ENCODE data around the gene TMEM119.
"Not testable (repeated sequence)": the region's sequence is repeated elsewhere in the genome, so short reads cannot be mapped to it uniquely, and the experiment has no call there.

TMEM119 gene

GRCh38 chr12:108577458-108577857 is 20.4 kb downstream of the TMEM119 start:
- Histone ChIP-seq H3K27me3 (no peaks in the 10 kb centered on the region), H3K36me3 (no peaks in the 10 kb centered on the region), H3K4me3 (ENCODE audit: low read depth, low read length) (no peak overlapping the region), H3K4me1 (no peaks in the 10 kb centered on the region), H3K9me3 (no peaks in the 10 kb centered on the region)
- no peak for TF ChIP-seq CTCF (IDR thresholded peaks at IDR 0.05; ENCODE audit: low read depth, low read length)
- DNase-seq: no peak

GRCh38 chr12:108576660-108577234 is 21.1 kb downstream of the TMEM119 start:
- DNase-seq: no peak
- Histone ChIP-seq H3K27me3 (no peaks in the 10 kb centered on the region), H3K36me3 (no peaks in the 10 kb centered on the region), H3K4me1 (no peaks in the 10 kb centered on the region), H3K4me3 (ENCODE audit: low read depth, low read length) (no peak overlapping the region), H3K9me3 (no peaks in the 10 kb centered on the region)
- no peak for TF ChIP-seq CTCF (IDR thresholded peaks at IDR 0.05; ENCODE audit: low read depth, low read length)

- Histone ChIP-seq H3K4me1 (no peaks in the 10 kb centered on the region), H3K27me3 (no peaks in the 10 kb centered on the region), H3K9me3 (no peaks in the 10 kb centered on the region), H3K36me3 (no peaks in the 10 kb centered on the region), H3K4me3 (ENCODE audit: low read depth, low read length) (no peak overlapping the region)
- no peak for TF ChIP-seq CTCF (IDR thresholded peaks at IDR 0.05; ENCODE audit: low read depth, low read length)
- DNase-seq: no peak
Measured at GRCh38 chr12:108575199-108575912, 22.5 kb downstream of the TMEM119 start.

GRCh38 chr12:108574276-108574675 is 23.6 kb downstream of the TMEM119 start:
- not testable (repeated sequence) for DNase-seq; H3K36me3 ChIP-seq; H3K27me3 ChIP-seq; H3K9me3 ChIP-seq; H3K4me3 ChIP-seq (ENCODE audit: low read depth, low read length); H3K4me1 ChIP-seq

GRCh38 chr12:108573317-108573716 is 24.6 kb downstream of the TMEM119 start:
- TF ChIP-seq CTCF (IDR thresholded peaks at IDR 0.05; ENCODE audit: low read depth, low read length): no peak
- DNase-seq: no peak
- Histone ChIP-seq H3K4me1 (no peaks in the 10 kb centered on the region), H3K36me3 (peaks cover 14% of the 10 kb centered on the region), H3K4me3 (ENCODE audit: low read depth, low read length) (no peak overlapping the region), H3K9me3 (no peaks in the 10 kb centered on the region), H3K27me3 (no peaks in the 10 kb centered on the region)

GRCh38 chr12:108572166-108572790 is 25.6 kb downstream of the TMEM119 start:
- Histone ChIP-seq H3K4me3 (ENCODE audit: low read depth, low read length) (no peak overlapping the region), H3K36me3 (peaks cover 24% of the 10 kb centered on the region), H3K27me3 (no peaks in the 10 kb centered on the region), H3K9me3 (no peaks in the 10 kb centered on the region), H3K4me1 (peaks cover 5% of the 10 kb centered on the region)
- TF ChIP-seq CTCF (IDR thresholded peaks at IDR 0.05; ENCODE audit: low read depth, low read length): no peak
- no peak for DNase-seq

Measured in BE2C (cell line).